ENCODE results near the gene ARL2.
A peak's percentile ranks its signal among the peaks of the same experiment; 100 is the strongest.

The ARL2 gene

GRCh38 chr11:65047581-65048422, 33.8 kb downstream of the ARL2 start:
- DNase-seq (ENCODE audit: low spot score), result peak; percentile 12

GRCh38 chr11:65051398-65051858, 37.5 kb downstream of the ARL2 start:
- DNase-seq (ENCODE audit: low spot score), result no peak

- DNase-seq (ENCODE audit: low spot score), result peak; percentile 11
These were observed 40.0 kb downstream of the ARL2 start for GRCh38 chr11:65053827-65054508.

- no peak for DNase-seq (ENCODE audit: low spot score)
These were observed 41.6 kb downstream of the ARL2 start for GRCh38 chr11:65055538-65055937.

- no peak for DNase-seq (ENCODE audit: low spot score)
These were observed 43.0 kb downstream of the ARL2 start for GRCh38 chr11:65056999-65057398.

- DNase-seq (ENCODE audit: low spot score), result no peak
These were observed 43.6 kb downstream of the ARL2 start for GRCh38 chr11:65057526-65057925.

GRCh38 chr11:65058012-65058411, 44.1 kb downstream of the ARL2 start:
- DNase-seq (ENCODE audit: low spot score), result no peak

- DNase-seq (ENCODE audit: low spot score), result no peak
These were observed 44.6 kb downstream of the ARL2 start, which contains the start of gene NAALADL1 for GRCh38 chr11:65058419-65059054. Gene NAALADL1 (minus strand): TSS chr11:65058553. CDS start chr11:65058521, 32 bp downstream.

- no peak for DNase-seq (ENCODE audit: low spot score)
These were observed 45.6 kb downstream of the ARL2 start for GRCh38 chr11:65059523-65059922.

- no peak for DNase-seq (ENCODE audit: low spot score)
These were observed 46.2 kb downstream of the ARL2 start for GRCh38 chr11:65059959-65060824.

GRCh38 chr11:65060913-65061408, 47.0 kb downstream of the ARL2 start:
- no peak for DNase-seq (ENCODE audit: low spot score)

- DNase-seq (ENCODE audit: low spot score), result no peak
These were observed 49.6 kb downstream of the ARL2 start for GRCh38 chr11:65063532-65063931.

- no peak for DNase-seq (ENCODE audit: low spot score)
These were observed 50.9 kb downstream of the ARL2 start for GRCh38 chr11:65064847-65065240.

- no peak for DNase-seq (ENCODE audit: low spot score)
These were observed 51.9 kb downstream of the ARL2 start for GRCh38 chr11:65065851-65066250.

GRCh38 chr11:65066315-65066714, 52.4 kb downstream of the ARL2 start:
- no peak for DNase-seq (ENCODE audit: low spot score)

GRCh38 chr11:65066805-65067291, 52.9 kb downstream of the ARL2 start:
- DNase-seq (ENCODE audit: low spot score), result no peak

- DNase-seq (ENCODE audit: low spot score), result no peak
These were observed 53.5 kb downstream of the ARL2 start for GRCh38 chr11:65067446-65067845.

GRCh38 chr11:65069217-65069616, 55.3 kb downstream of the ARL2 start:
- no peak for DNase-seq (ENCODE audit: low spot score)
